Iris pigment epithelial cell (primary cell): ENCODE data around the gene GEMIN5.

Source experiments
- DNase-seq: peaks from one replicate; pipeline ENCODE4 v3.0.0-alpha.2; 2011; ENCODE audit warnings: low read depth

GEMIN5 gene

GRCh38 chr5:154892369-154892771, 45.6 kb downstream of the GEMIN5 start:
- no peak for DNase-seq

- no peak for DNase-seq
Observed at GRCh38 chr5:154885439-154885838, 52.6 kb downstream of the GEMIN5 start.

GRCh38 chr5:154884424-154884823, 53.6 kb downstream of the GEMIN5 start:
- DNase-seq: no peak

GRCh38 chr5:154881986-154882385, 56.0 kb downstream of the GEMIN5 start:
- DNase-seq: no peak

- no peak for DNase-seq
Observed at GRCh38 chr5:154878642-154879335, 59.2 kb downstream of the GEMIN5 start.

- DNase-seq: no peak
Observed at GRCh38 chr5:154873791-154874331, 64.2 kb downstream of the GEMIN5 start.

GRCh38 chr5:154871734-154872133, 66.3 kb downstream of the GEMIN5 start:
- DNase-seq: no peak

GRCh38 chr5:154868702-154869101, 69.3 kb downstream of the GEMIN5 start:
- DNase-seq: peak; percentile 25

GRCh38 chr5:154866841-154867240, 71.2 kb downstream of the GEMIN5 start:
- no peak for DNase-seq

GRCh38 chr5:154865466-154866184, 72.4 kb downstream of the GEMIN5 start:
- DNase-seq: peak; percentile 75

GRCh38 chr5:154863291-154864080, 74.5 kb downstream of the GEMIN5 start:
- DNase-seq: no peak

GRCh38 chr5:154862766-154863165, 75.2 kb downstream of the GEMIN5 start:
- peak; percentile 41 for DNase-seq

- no peak for DNase-seq
Observed at GRCh38 chr5:154861946-154862345, 76.1 kb downstream of the GEMIN5 start.

GRCh38 chr5:154860765-154861164, 77.2 kb downstream of the GEMIN5 start:
- no peak for DNase-seq

GRCh38 chr5:154860123-154860522, 77.9 kb downstream of the GEMIN5 start:
- DNase-seq: peak; percentile 89

GRCh38 chr5:154858972-154859871, 78.8 kb downstream of the GEMIN5 start:
- peak; percentile 23 for DNase-seq

GRCh38 chr5:154858297-154858971, 79.6 kb downstream of the GEMIN5 start, which contains the start of gene CNOT8:
TSS of gene CNOT8 (plus strand) at chr5:154858627. CDS start at chr5:154863279, 4,652 bp downstream.
- peak; percentile 98 for DNase-seq

- peak; percentile 98 for DNase-seq
Observed at GRCh38 chr5:154857530-154858296, 80.3 kb downstream of the GEMIN5 start.

GRCh38 chr5:154851351-154851750, 86.7 kb downstream of the GEMIN5 start:
- DNase-seq: no peak
